Large intestine (tissue), 3 donors: ENCODE results near the gene SMARCAL1. TPM values are rescaled to one million over a fixed set of nuclear protein-coding genes. Genes with fewer than 3 reads are reported as not detected.

ENCODE experiments used
- DNase-seq, 2 donors: peaks; one replicate each; pipeline versions ENCODE4 v3.0.0 to v3.0.0-alpha.2; 2013
- H3K27ac ChIP-seq: one replicate; pipeline ENCODE4 v1.5.1; 2013; ENCODE audit warnings: low read length
- H3K27me3 ChIP-seq: 2 replicates; pipeline ENCODE4 v1.6.1; 2013; ENCODE audit warnings: low read length; ENCODE audit not compliant: control insufficient read depth, insufficient read depth
- H3K36me3 ChIP-seq: 2 replicates; pipeline ENCODE4 v1.6.1; 2013; ENCODE audit warnings: low read length; ENCODE audit not compliant: control insufficient read depth, insufficient read depth
- H3K4me1 ChIP-seq: one replicate; pipeline ENCODE4 v1.6.1; 2013; ENCODE audit warnings: low read length; ENCODE audit not compliant: control insufficient read depth, insufficient read depth
- H3K4me3 ChIP-seq: one replicate; pipeline ENCODE4 v1.5.1; 2013; ENCODE audit warnings: low read length
- H3K9me3 ChIP-seq: one replicate; pipeline ENCODE4 v1.6.1; 2013; ENCODE audit warnings: mild to moderate bottlenecking, low read depth, low read length, moderate library complexity; ENCODE audit not compliant: control insufficient read depth
- WGBS: methylation state at CpG from one replicate; pipeline ENCODE4 v1.1.5; 2013; ENCODE audit warnings: low lambda C conversion rate; ENCODE audit not compliant: insufficient coverage; 5-methylcytosine and 5-hydroxymethylcytosine counted together
- polyA plus RNA-seq: library from polyadenylated mRNA; unstranded; fragments of 120-200 nt; gene quantifications from one replicate; pipeline ENCODE4 v1.2.1, GENCODE V29; 2013

SMARCAL1 gene
- polyA plus RNA-seq, 1 donor: 14.7 TPM

DNA sequence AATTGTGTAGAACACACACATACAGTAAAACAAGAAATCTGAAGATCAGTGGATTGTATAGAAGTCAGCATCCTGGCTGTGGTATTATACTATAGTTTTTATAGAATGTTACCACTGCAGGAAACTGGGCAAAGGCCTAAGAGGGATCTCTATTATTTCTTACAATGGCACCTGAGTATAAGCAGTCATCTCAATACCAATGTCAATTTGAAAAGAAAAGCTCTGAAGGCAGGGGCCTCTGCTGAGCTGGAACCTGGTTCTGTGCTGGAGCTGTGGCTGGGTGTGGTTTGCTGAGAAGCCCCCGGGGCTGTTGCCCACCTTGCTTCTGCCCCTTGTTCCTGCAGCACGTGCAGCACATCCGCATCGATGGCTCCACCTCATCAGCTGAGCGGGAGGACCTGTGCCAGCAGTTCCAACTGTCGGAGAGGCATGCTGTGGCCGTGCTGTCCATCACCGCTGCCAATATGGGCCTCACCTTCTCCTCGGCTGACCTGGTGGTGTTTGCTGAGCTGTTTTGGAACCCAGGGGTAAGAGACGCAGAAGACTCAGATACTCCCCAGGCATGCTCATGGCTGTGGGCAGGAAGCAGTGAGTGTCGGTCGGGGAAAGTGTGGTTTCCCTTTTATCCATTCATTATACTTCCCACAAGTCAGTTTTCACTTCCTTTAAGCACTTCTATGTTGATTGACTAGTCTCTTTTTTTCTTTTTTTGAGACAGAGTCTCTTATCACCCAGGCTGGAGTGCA is 62.8 kb downstream of the SMARCAL1 start:
- no peaks in the 10 kb centered on the region for H3K4me1 ChIP-seq
- no peak overlapping the region for H3K27ac ChIP-seq
- 100% methylated on average over 2 of the region's 12 CpGs for WGBS
- no peak overlapping the region for H3K4me3 ChIP-seq
- DNase-seq: no peak
- peaks cover 44% of the 10 kb centered on the region for H3K36me3 ChIP-seq
- no peaks in the 10 kb centered on the region for H3K27me3 ChIP-seq
- H3K9me3 ChIP-seq: no peaks in the 10 kb centered on the region

DNA sequence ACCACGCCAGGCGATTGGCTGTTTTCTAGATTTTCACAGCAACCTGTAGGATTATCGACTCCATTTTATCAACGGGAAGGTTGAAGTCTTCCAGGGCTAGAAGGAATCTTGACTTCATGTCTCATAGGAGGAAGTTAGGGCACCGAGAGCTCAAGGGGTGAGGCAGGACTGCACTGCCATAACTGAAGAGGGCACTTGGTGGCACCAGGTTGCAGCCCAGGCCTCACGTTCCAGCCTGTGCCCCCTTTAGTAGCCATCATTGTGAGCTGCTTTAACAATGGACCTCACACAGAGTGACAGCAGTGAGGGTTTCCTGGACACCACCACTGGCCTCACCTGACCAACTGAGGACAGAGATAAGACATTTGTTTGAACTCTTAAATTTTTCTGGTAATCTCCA is 63.5 kb downstream of the SMARCAL1 start:
- no peaks in the 10 kb centered on the region for H3K4me1 ChIP-seq
- H3K27me3 ChIP-seq: no peaks in the 10 kb centered on the region
- no CpG with 5 or more reads among the region's 6 CpGs for WGBS
- DNase-seq: no peak
- no peak overlapping the region for H3K4me3 ChIP-seq
- peaks cover 50% of the 10 kb centered on the region for H3K36me3 ChIP-seq
- no peaks in the 10 kb centered on the region for H3K9me3 ChIP-seq
- no peak overlapping the region for H3K27ac ChIP-seq

DNA sequence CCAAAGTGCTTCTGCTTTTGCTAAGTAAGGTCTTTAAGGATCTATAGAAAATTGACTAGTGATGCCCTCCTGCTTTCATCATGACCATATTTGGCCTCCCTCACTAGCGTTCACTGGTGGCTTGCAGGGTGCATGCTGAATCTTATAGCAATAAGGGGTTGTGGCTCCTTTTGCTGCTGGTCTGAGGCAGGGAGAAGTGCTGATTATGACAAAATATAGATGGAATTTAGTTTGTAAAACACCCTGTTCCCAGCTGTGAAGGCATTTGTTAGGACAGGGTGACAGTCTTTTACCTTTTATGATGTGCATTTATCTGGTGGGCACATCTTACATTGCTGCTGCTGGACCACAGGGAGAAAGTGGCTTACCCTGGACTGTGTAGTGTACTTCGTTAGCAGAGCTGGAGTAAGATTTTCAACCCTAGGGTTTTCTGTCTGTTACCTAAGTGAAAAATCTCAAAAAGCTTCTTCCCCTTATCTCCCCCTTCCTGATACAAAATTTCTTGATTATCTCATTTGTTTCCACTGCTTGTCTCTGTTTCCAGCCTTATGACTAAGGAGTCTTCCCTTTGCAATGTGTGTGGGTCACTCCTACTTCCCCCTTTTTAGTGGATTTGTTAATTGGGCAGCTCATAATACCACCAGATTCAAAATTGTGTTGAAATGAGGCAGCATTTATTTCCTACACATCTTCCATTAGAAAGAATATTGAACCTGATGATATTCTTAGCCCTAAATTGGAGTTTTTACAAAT is 65.2 kb downstream of the SMARCAL1 start:
- no CpG with 5 or more reads among the region's 2 CpGs for WGBS
- no peak overlapping the region for H3K4me3 ChIP-seq
- H3K27ac ChIP-seq: no peak overlapping the region
- no peaks in the 10 kb centered on the region for H3K4me1 ChIP-seq
- H3K9me3 ChIP-seq: no peaks in the 10 kb centered on the region
- H3K27me3 ChIP-seq: no peaks in the 10 kb centered on the region
- no peak for DNase-seq
- H3K36me3 ChIP-seq: peaks cover 44% of the 10 kb centered on the region

DNA sequence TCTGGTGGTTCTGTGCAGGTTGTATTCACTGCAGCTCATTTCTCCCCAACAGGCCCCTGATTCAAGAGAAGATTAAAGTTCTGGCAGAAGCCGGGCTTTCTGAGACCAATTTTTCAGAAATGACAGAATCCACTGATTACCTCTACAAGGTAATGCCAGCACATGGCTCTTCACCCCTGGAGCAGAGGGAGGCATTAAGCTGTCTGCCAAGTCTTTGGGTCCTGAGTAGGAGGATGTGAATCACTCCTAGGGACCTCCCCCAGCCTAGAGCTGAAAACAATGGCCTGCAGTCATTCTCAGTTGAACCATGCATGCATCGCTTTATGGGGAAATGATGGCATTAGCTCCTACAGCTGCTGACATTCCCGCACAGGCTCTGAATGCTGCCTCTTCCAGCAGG is 65.9 kb downstream of the SMARCAL1 start:
- Histone ChIP-seq H3K4me3 (no peak overlapping the region), H3K27ac (no peak overlapping the region), H3K27me3 (no peaks in the 10 kb centered on the region), H3K36me3 (peaks cover 51% of the 10 kb centered on the region), H3K4me1 (no peaks in the 10 kb centered on the region), H3K9me3 (no peaks in the 10 kb centered on the region)
- no peak for DNase-seq
- WGBS: no CpG with 5 or more reads among the region's 3 CpGs

- Histone ChIP-seq H3K27me3 (no peaks in the 10 kb centered on the region), H3K4me3 (no peak overlapping the region), H3K27ac (no peak overlapping the region), H3K9me3 (no peaks in the 10 kb centered on the region), H3K4me1 (no peaks in the 10 kb centered on the region), H3K36me3 (peaks cover 51% of the 10 kb centered on the region)
- no peak for DNase-seq
- WGBS: no CpG with 5 or more reads among the region's 1 CpG
These were observed 66.5 kb downstream of the SMARCAL1 start for GRCh38 chr2:216478791-216479190.

- no CpG with 5 or more reads among the region's 3 CpGs for WGBS
- no peaks in the 10 kb centered on the region for H3K9me3 ChIP-seq
- H3K4me3 ChIP-seq: no peak overlapping the region
- H3K36me3 ChIP-seq: peaks cover 48% of the 10 kb centered on the region
- no peak for DNase-seq
- no peak overlapping the region for H3K27ac ChIP-seq
- no peaks in the 10 kb centered on the region for H3K4me1 ChIP-seq
- H3K27me3 ChIP-seq: no peaks in the 10 kb centered on the region
These were observed 67.9 kb downstream of the SMARCAL1 start for GRCh38 chr2:216480221-216480620.

DNA sequence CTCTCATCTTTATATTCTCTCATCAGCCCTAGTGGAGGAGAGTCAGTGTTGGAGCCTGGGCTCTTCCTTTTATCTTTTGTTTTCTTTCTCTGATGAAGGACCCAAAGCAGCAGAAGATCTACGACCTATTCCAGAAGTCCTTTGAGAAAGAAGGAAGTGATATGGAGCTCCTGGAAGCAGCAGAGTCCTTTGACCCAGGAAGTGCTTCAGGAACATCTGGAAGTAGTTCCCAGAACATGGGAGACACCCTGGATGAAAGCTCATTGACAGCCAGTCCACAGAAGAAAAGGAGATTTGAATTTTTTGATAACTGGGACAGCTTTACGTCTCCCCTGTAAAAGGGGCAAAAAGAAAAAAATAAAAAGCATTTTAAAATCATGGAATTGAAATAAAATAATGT is 70.4 kb downstream of the SMARCAL1 start:
- DNase-seq: no peak
- peaks cover 32% of the 10 kb centered on the region for H3K36me3 ChIP-seq
- no peaks in the 10 kb centered on the region for H3K9me3 ChIP-seq
- H3K27me3 ChIP-seq: no peaks in the 10 kb centered on the region
- H3K4me1 ChIP-seq: no peaks in the 10 kb centered on the region
- 92% methylated on average over 2 of the region's 2 CpGs for WGBS
- no peak overlapping the region for H3K4me3 ChIP-seq
- no peak overlapping the region for H3K27ac ChIP-seq

GRCh38 chr2:216485237-216485636 is 73.0 kb downstream of the SMARCAL1 start:
- WGBS: no CpG with 5 or more reads among the region's 3 CpGs
- Histone ChIP-seq H3K9me3 (no peaks in the 10 kb centered on the region), H3K27ac (no peak overlapping the region), H3K4me3 (no peak overlapping the region), H3K36me3 (peaks cover 14% of the 10 kb centered on the region), H3K27me3 (no peaks in the 10 kb centered on the region), H3K4me1 (no peaks in the 10 kb centered on the region)
- no peak for DNase-seq

- Histone ChIP-seq H3K27ac (no peak overlapping the region), H3K4me3 (no peak overlapping the region), H3K4me1 (no peaks in the 10 kb centered on the region), H3K27me3 (no peaks in the 10 kb centered on the region), H3K9me3 (no peaks in the 10 kb centered on the region), H3K36me3 (peaks cover 9% of the 10 kb centered on the region)
- no peak for DNase-seq
- no CpG with 5 or more reads among the region's 5 CpGs for WGBS
These were observed 73.5 kb downstream of the SMARCAL1 start for GRCh38 chr2:216485745-216486144.

DNA sequence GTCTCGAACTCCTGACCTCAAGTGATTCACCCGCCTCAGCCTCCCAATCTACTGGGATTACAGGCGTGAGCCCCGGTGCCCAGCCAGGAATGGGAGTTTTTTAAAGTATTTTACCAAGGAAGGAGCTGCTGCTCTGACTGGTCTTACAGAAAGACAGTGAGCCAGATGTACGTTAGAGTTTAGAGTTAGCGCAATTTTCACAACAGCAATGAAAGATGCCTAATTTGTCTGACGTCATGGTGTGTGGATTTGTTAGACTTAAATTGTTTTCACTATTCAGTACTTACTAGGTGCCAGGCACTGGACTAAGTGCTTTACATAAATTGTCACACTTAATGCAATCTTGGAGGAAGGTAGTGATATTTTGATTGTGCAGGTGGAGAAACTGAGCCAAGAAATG is 74.0 kb downstream of the SMARCAL1 start:
- WGBS: no CpG with 5 or more reads among the region's 7 CpGs
- peaks cover 9% of the 10 kb centered on the region for H3K36me3 ChIP-seq

More for the DNA sequence above, 74.0 kb downstream of the SMARCAL1 start:
- Histone ChIP-seq H3K9me3 (no peaks in the 10 kb centered on the region), H3K27me3 (no peaks in the 10 kb centered on the region), H3K27ac (no peak overlapping the region), H3K4me3 (no peak overlapping the region), H3K4me1 (no peaks in the 10 kb centered on the region)
- DNase-seq: no peak
